ENCODE results near the gene KRT6A.
"Not testable (repeated sequence)": the region's sequence is repeated elsewhere in the genome, so short reads cannot be mapped to it uniquely, and the experiment has no call there.

KRT6A gene

GRCh38 chr12:52501490-52501889 is 8.4 kb upstream of the KRT6A start:
- no peaks in the 10 kb centered on the region for H3K9me2 ChIP-seq (replicated peaks; ENCODE audit: insufficient read depth, low read length)
- peaks cover 8% of the 10 kb centered on the region; the same call in 1 of the 2 replicates for H3K27me3 ChIP-seq (replicated peaks; ENCODE audit: insufficient read depth, low read length)
- TF ChIP-seq EZH2phosphoT487 (IDR thresholded peaks at IDR 0.05; ENCODE audit: low read length) (no peak), EZH2 (optimal IDR thresholded peaks at IDR 0.05; ENCODE audit: low read depth, low read length) (no peak), CTCF (IDR thresholded peaks at IDR 0.05; ENCODE audit: low read length) (no peak)

GRCh38 chr12:52500574-52500973 is 7.5 kb upstream of the KRT6A start:
- not testable (repeated sequence) for H3K9me2 ChIP-seq (replicated peaks; ENCODE audit: insufficient read depth, low read length); H3K27ac ChIP-seq (ENCODE audit: low read length); H3K4me3 ChIP-seq (ENCODE audit: low read length); H3K79me2 ChIP-seq (ENCODE audit: low read length); H3K4me1 ChIP-seq (ENCODE audit: low read length); DNase-seq; H4K20me1 ChIP-seq (ENCODE audit: insufficient read depth, low read length); H3F3A ChIP-seq (ENCODE audit: insufficient read depth, low read length); H2AFZ ChIP-seq (ENCODE audit: low read length); H3K4me2 ChIP-seq (ENCODE audit: low read depth, low read length); H3K9me3 ChIP-seq (replicated peaks; ENCODE audit: insufficient read depth, low read length); H3K36me3 ChIP-seq (replicated peaks; ENCODE audit: insufficient read depth, low read length); H3K9ac ChIP-seq (ENCODE audit: low read length); H3K27me3 ChIP-seq (replicated peaks; ENCODE audit: insufficient read depth, low read length)

More at GRCh38 chr12:52501490-52501889, 8.4 kb upstream of the KRT6A start:
- Histone ChIP-seq H3K4me3 (ENCODE audit: low read length) (no peak overlapping the region), H3K27ac (ENCODE audit: low read length) (no peak overlapping the region), H3K9ac (ENCODE audit: low read length) (no peak overlapping the region), H3F3A (ENCODE audit: insufficient read depth, low read length) (no peaks in the 10 kb centered on the region), H3K4me1 (ENCODE audit: low read length) (no peaks in the 10 kb centered on the region), H3K79me2 (ENCODE audit: low read length) (no peaks in the 10 kb centered on the region), H3K9me3 (replicated peaks; ENCODE audit: insufficient read depth, low read length) (no peaks in the 10 kb centered on the region), H3K4me2 (ENCODE audit: low read depth, low read length) (no peak overlapping the region), H3K36me3 (replicated peaks; ENCODE audit: insufficient read depth, low read length) (no peaks in the 10 kb centered on the region), H4K20me1 (ENCODE audit: insufficient read depth, low read length) (no peaks in the 10 kb centered on the region), H2AFZ (ENCODE audit: low read length) (no peak overlapping the region)
- no peak for DNase-seq

- 0 out of 2 replicates have a peak, but pooled peaks cover 4% of the 10 kb centered on the region for H3K27me3 ChIP-seq (replicated peaks; ENCODE audit: insufficient read depth, low read length)
- no peaks in the 10 kb centered on the region for H3K36me3 ChIP-seq (replicated peaks; ENCODE audit: insufficient read depth, low read length)
- H3F3A ChIP-seq (ENCODE audit: insufficient read depth, low read length): no peaks in the 10 kb centered on the region
- H3K4me3 ChIP-seq (ENCODE audit: low read length): no peak overlapping the region
- no peak overlapping the region for H2AFZ ChIP-seq (ENCODE audit: low read length)
- DNase-seq: no peak
- H3K27ac ChIP-seq (ENCODE audit: low read length): no peak overlapping the region
- no peak overlapping the region for H3K9ac ChIP-seq (ENCODE audit: low read length)
- no peaks in the 10 kb centered on the region for H3K4me1 ChIP-seq (ENCODE audit: low read length)
- H3K79me2 ChIP-seq (ENCODE audit: low read length): no peaks in the 10 kb centered on the region
- H4K20me1 ChIP-seq (ENCODE audit: insufficient read depth, low read length): no peaks in the 10 kb centered on the region
- no peaks in the 10 kb centered on the region for H3K9me2 ChIP-seq (replicated peaks; ENCODE audit: insufficient read depth, low read length)
- TF ChIP-seq CTCF (IDR thresholded peaks at IDR 0.05; ENCODE audit: low read length) (no peak), EZH2 (optimal IDR thresholded peaks at IDR 0.05; ENCODE audit: low read depth, low read length) (no peak), EZH2phosphoT487 (IDR thresholded peaks at IDR 0.05; ENCODE audit: low read length) (no peak)
- H3K4me2 ChIP-seq (ENCODE audit: low read depth, low read length): no peak overlapping the region
- no peaks in the 10 kb centered on the region for H3K9me3 ChIP-seq (replicated peaks; ENCODE audit: insufficient read depth, low read length)
Measured at GRCh38 chr12:52499806-52500560, 6.9 kb upstream of the KRT6A start.

GRCh38 chr12:52498946-52499345 is 5.9 kb upstream of the KRT6A start:
- no peak overlapping the region for H3K4me3 ChIP-seq (ENCODE audit: low read length)
- H4K20me1 ChIP-seq (ENCODE audit: insufficient read depth, low read length): no peaks in the 10 kb centered on the region
- H3F3A ChIP-seq (ENCODE audit: insufficient read depth, low read length): no peaks in the 10 kb centered on the region
- H3K27me3 ChIP-seq (replicated peaks; ENCODE audit: insufficient read depth, low read length): peaks cover 6% of the 10 kb centered on the region; the same call in 1 of the 2 replicates
- no peak overlapping the region for H2AFZ ChIP-seq (ENCODE audit: low read length)
- H3K9me3 ChIP-seq (replicated peaks; ENCODE audit: insufficient read depth, low read length): no peaks in the 10 kb centered on the region
- no peaks in the 10 kb centered on the region for H3K36me3 ChIP-seq (replicated peaks; ENCODE audit: insufficient read depth, low read length)
- DNase-seq: no peak
- no peaks in the 10 kb centered on the region for H3K4me1 ChIP-seq (ENCODE audit: low read length)
- H3K27ac ChIP-seq (ENCODE audit: low read length): no peak overlapping the region
- H3K4me2 ChIP-seq (ENCODE audit: low read depth, low read length): no peak overlapping the region
- no peaks in the 10 kb centered on the region for H3K9me2 ChIP-seq (replicated peaks; ENCODE audit: insufficient read depth, low read length)
- no peak for TF ChIP-seq EZH2 (optimal IDR thresholded peaks at IDR 0.05; ENCODE audit: low read depth, low read length)
- no peak for TF ChIP-seq CTCF (IDR thresholded peaks at IDR 0.05; ENCODE audit: low read length)
- no peak for TF ChIP-seq EZH2phosphoT487 (IDR thresholded peaks at IDR 0.05; ENCODE audit: low read length)
- H3K9ac ChIP-seq (ENCODE audit: low read length): no peak overlapping the region
- H3K79me2 ChIP-seq (ENCODE audit: low read length): no peaks in the 10 kb centered on the region

All from MM.1S (cell line).